H1 (cell line): ENCODE data around the gene TMEM183A. TPM values are rescaled to one million over a fixed set of nuclear protein-coding genes. Genes with fewer than 3 reads are reported as not detected.

ENCODE experiments used
- EP300 ChIP-seq, 2 experiments: IDR thresholded peaks; 1 replicate in 1 of 2; 2 replicates in 1 of 2; pipeline ENCODE4 v1.6.1; 2011 to 2012; ENCODE audit warnings: low read depth in 2 of 2, low read length in 2 of 2, mild to moderate bottlenecking in 2 of 2, borderline replicate concordance in 1 of 2, inconsistent platforms in 1 of 2, moderate library complexity in 1 of 2
- JUND ChIP-seq: IDR thresholded peaks from 2 replicates; pipeline ENCODE4 v1.6.1; 2011; ENCODE audit warnings: mild to moderate bottlenecking, improper control_type of control experiment, low read length
- POLR2A ChIP-seq, 2 experiments: IDR thresholded peaks; 1 replicate in 1 of 2; 2 replicates in 1 of 2; pipeline ENCODE4 v1.6.1; 2011; ENCODE audit warnings: low read depth in 2 of 2, low read length in 2 of 2, mild to moderate bottlenecking in 2 of 2; ENCODE audit errors: control extremely low read depth in 1 of 2
- RNF2 ChIP-seq: fragments of 200-900, 300-1000 bp; sonication (generic); IDR thresholded peaks from 2 replicates; pipeline ENCODE4 v1.7.1; 2016; ENCODE audit warnings: borderline replicate concordance, low read depth, mild to moderate bottlenecking, antibody characterized with exemption, low read length; ENCODE audit not compliant: poor library complexity, severe bottlenecking; ENCODE audit errors: missing control alignments
- polyA plus RNA-seq, 7 experiments: library from polyadenylated mRNA; depleted of rRNA in 3 of 7; stranded (reverse) in 5 of 7; unstranded in 2 of 7; fragments of >200 nt in 5 of 7; fragments of 200-250 nt in 2 of 7; gene quantifications; 1 replicate in 5 of 7; 2 replicates in 1 of 7; 4 replicates in 1 of 7; pipeline versions ENCODE4 v1.2.1 to v1.2.3, GENCODE V29; 2011 to 2013; ENCODE audit warnings: missing spikeins in 2 of 7, mixed read lengths in 2 of 7
- total RNA-seq: library from RNA; stranded (reverse); fragmentation: NEBNext Ultra II Directional; extraction: Animal tissue kit (Norgen Biotek cat#: 25700); gene quantifications from 2 replicates; pipeline ENCODE4 v1.2.1, GENCODE V29; 2021

The TMEM183A gene
- total and polyA plus RNA-seq, 2 of the 8 experiments (the other 6 are each of a cell fraction or from before 2014, with no cell fraction given) = 107 to 173 TPM

DNA sequence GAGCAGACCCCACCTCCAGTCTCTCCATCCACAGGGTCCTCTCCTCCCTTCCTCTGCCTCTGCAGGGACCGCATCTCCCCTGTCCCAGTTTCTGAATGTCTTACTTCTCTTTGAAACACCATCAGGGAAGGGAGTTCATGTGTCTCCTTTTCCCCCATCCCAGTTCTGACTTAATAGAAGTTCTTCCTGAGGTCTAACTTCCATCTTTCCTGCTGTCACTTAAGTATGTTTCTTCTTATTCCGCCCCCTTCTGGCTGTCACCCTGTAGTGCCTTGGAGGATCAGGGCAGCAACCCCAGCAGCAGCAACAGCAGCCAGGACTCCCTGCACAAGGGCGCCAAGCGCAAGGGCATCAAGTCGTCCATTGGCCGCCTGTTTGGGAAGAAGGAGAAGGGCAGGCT, 49.3 kb downstream of the TMEM183A start (continued):
- TF ChIP-seq EP300 (IDR thresholded peaks at IDR 0.05; ENCODE audit: borderline replicate concordance in 1 of 2, low read depth in 2 of 2, low read length in 2 of 2) = no peak
- TF ChIP-seq POLR2A (IDR thresholded peaks at IDR 0.05; ENCODE audit: control extremely low read depth in 1 of 2, low read depth in 2 of 2, low read length in 2 of 2) = no peak
- TF ChIP-seq RNF2 = no peak
- TF ChIP-seq JUND = no peak
